Heart right ventricle (tissue), 16 donors: ENCODE measurements around the gene LRRC26. TPM values are rescaled to one million over a fixed set of nuclear protein-coding genes. Genes with fewer than 3 reads are reported as not detected.
"Not testable (repeated sequence)": the region's sequence is repeated elsewhere in the genome, so short reads cannot be mapped to it uniquely, and the experiment has no call there.

Experiments
- ATAC-seq, 8 donors: fragments of 200-7000 bp; cut with Tn5 transposase; one replicate each; pipeline ENCODE4 v1.9.1; 2020; ENCODE audit warnings: mild to moderate bottlenecking in 8 of 8, moderate library complexity in 8 of 8, moderate number of reproducible peaks in 1 of 8
- DNase-seq, 2 donors: peaks; one replicate each; pipeline ENCODE4 v3.0.0-alpha.2; 2020
- H3K27ac ChIP-seq, 10 donors: fragments of 200-600 bp; sonication (generic) in 2 of 10; one replicate each; pipeline versions ENCODE4 v1.5.0 to v1.8.0; 2020 to 2022; ENCODE audit warnings: mild to moderate bottlenecking in 3 of 10
- H3K27me3 ChIP-seq, 7 donors: fragments of 200-600 bp; one replicate each; pipeline ENCODE4 v1.8.0; 2021 to 2022; ENCODE audit warnings: mild to moderate bottlenecking in 2 of 7
- H3K36me3 ChIP-seq, 9 donors: fragments of 200-600 bp; sonication (generic) in 1 of 9; one replicate each; pipeline versions ENCODE4 v1.5.0 to v1.8.0; 2020 to 2022; ENCODE audit warnings: mild to moderate bottlenecking in 2 of 9
- H3K4me1 ChIP-seq, 9 donors: fragments of 200-600 bp; sonication (generic) in 1 of 9; one replicate each; pipeline versions ENCODE4 v1.5.0 to v1.8.0; 2020 to 2022; ENCODE audit warnings: mild to moderate bottlenecking in 4 of 9
- H3K4me3 ChIP-seq, 10 donors: fragments of 200-600 bp; sonication (generic) in 2 of 10; one replicate each; pipeline versions ENCODE4 v1.5.0 to v1.8.0; 2020 to 2022; ENCODE audit warnings: mild to moderate bottlenecking in 7 of 10, moderate library complexity in 2 of 10
- H3K9me3 ChIP-seq, 11 donors: fragments of 200-600 bp in 10 of 11; sonication (generic) in 2 of 11; one replicate each; pipeline versions ENCODE4 v1.5.0 to v1.8.0; 2013 to 2022; ENCODE audit warnings: mild to moderate bottlenecking in 2 of 11, control low read depth in 1 of 11, moderate library complexity in 1 of 11
- WGBS, 2 donors: extraction: QIAGEN DNeasy Blood & Tissue Kit; methylation state at CpG; one replicate each; pipeline ENCODE4 v1.1.7; 2013; ENCODE audit warnings: inconsistent platforms in 1 of 2; 5-methylcytosine and 5-hydroxymethylcytosine counted together
- intact Hi-C, 10 donors: fragments of 100-400 bp; cut with DNase I; formaldehyde crosslinking; loops; one replicate each; pipeline versions ENCODE4 v1.11.1 to v1.14.2; 2022
- microRNA-seq, 2 donors: library from miRNA; unstranded; fragments of <30 nt; microRNA quantifications; one replicate each; pipeline ENCODE4 v1.2.0, GENCODE V29; 2021
- polyA plus RNA-seq, 2 donors: library from polyadenylated mRNA; stranded (reverse); fragments of 200-250 nt; gene quantifications; one replicate each; pipeline ENCODE4 v1.2.3, GENCODE V29; 2013
- total RNA-seq, 10 donors: library from RNA; stranded (reverse); fragmentation: NEBNext Ultra II Directional in 3 of 10; extraction: Animal tissue kit (Norgen Biotek cat#: 25700) in 3 of 10; gene quantifications; one replicate each; pipeline versions ENCODE4 v1.2.1 to v1.2.4, GENCODE V29; 2021 to 2023
- TF ChIP-seq, protein P1 (sequence below), 9 donors: fragments of 200-600 bp; sonication (generic) in 2 of 9; IDR thresholded peaks; one replicate each; pipeline versions ENCODE4 v1.5.0 to v1.8.0; 2021 to 2022; ENCODE audit warnings: antibody characterized with exemption in 9 of 9, mild to moderate bottlenecking in 5 of 9, moderate library complexity in 1 of 9
- donor health status: Arrhythmogenic right ventricular cardiomyopathy.
- donor health status: ischemic (EF 13 %, LVEDD 7.1; RV severe dilation, severe dysfunction).
- donor health status: healthy with polysubstance abuse.
- donor health status: DM: no; HTN: yes; CAD: no.
- donor health status: DM: no; HTN: no; CAD: no.
- donor health status: ischemic (EF 25% LVEDD 6.9; RV normal size, moderate dysfunction).
- donor health status: ischemic (EF 25% LVEDD 5.7; RV mildly dilated, moderate dysfunction).
- donor health status: healthy.
- donor health status: DM: yes; HTN: yes; CAD: no.
- donor health status: Ischemic cardiomyopathy.
- donor health status: ischemic (EF 35%, LVEDD 5.7; RV mildly dilated, moderate dysfunction).
- donor health status: nonischemic (EF 11% LVEDD 7.7; RV severe dilation, severe dysfunction).
- donor health status: DM: yes; HTN: yes; CAD: no.
- donor health status: PGD.
- donor health status: ischemic (EF 29% LVEDD 5.4; RV normal size, mild dysfunction).
- donor health status: nonischemic (EF 23%, LVEDD 6.1; RV moderate dilation, normal function).

LRRC26 gene
- total and polyA plus RNA-seq, 12 donors: not detected

DNA sequence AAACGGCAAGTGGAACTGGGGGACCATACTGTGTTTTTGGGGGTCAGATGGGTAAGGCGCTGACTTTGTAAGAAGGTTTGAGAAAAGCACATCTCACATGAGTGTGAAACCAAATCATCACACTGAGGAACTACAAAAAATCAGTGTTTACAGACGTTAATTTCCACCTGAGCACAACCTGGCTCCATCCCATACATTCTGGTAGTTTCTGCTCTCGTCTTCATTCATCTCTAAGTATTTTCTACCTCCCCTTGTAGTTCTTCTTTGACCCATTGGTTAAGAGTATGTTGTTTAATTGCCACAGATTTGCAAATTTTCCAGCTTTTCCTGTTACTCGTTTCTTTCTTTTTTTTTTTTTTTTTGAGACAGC is 46.4 kb downstream of the LRRC26 start:
- H3K4me3 ChIP-seq: no peak overlapping the region
- H3K27me3 ChIP-seq: no peaks in the 10 kb centered on the region
- H3K4me1 ChIP-seq: peaks cover 8 to 25% (median 21%) of the 10 kb centered on the region in 9 donors
- no peaks in the 10 kb centered on the region for H3K36me3 ChIP-seq
- intact Hi-C loops: loop anchor here in 6 of 10 donors (2.0 to 5.0 kb wide), 3 partner anchors 103 to 105 kb away; partner anchors contain the start of genes RNF224 (in 5 of the 6) and CYSRT1 (in 2 of the 6)
- DNase-seq (no peak), ATAC-seq (no peak)
- 78 to 85% methylated on average over 5 of the region's 5 CpGs for WGBS, 2 donors
- no peak overlapping the region for H3K27ac ChIP-seq
- TF ChIP-seq, protein P1, sequence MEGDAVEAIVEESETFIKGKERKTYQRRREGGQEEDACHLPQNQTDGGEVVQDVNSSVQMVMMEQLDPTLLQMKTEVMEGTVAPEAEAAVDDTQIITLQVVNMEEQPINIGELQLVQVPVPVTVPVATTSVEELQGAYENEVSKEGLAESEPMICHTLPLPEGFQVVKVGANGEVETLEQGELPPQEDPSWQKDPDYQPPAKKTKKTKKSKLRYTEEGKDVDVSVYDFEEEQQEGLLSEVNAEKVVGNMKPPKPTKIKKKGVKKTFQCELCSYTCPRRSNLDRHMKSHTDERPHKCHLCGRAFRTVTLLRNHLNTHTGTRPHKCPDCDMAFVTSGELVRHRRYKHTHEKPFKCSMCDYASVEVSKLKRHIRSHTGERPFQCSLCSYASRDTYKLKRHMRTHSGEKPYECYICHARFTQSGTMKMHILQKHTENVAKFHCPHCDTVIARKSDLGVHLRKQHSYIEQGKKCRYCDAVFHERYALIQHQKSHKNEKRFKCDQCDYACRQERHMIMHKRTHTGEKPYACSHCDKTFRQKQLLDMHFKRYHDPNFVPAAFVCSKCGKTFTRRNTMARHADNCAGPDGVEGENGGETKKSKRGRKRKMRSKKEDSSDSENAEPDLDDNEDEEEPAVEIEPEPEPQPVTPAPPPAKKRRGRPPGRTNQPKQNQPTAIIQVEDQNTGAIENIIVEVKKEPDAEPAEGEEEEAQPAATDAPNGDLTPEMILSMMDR (IDR thresholded peaks at IDR 0.05): no peak
- no peaks in the 10 kb centered on the region for H3K9me3 ChIP-seq

GRCh38 chr9:137122796-137123467 is 46.9 kb downstream of the LRRC26 start:
- H3K36me3 ChIP-seq, H3K9me3 ChIP-seq, DNase-seq, H3K27me3 ChIP-seq, H3K4me3 ChIP-seq, ATAC-seq, H3K27ac ChIP-seq: not testable (repeated sequence)
- intact Hi-C loops: loop anchor here in 6 of 10 donors (2.0 to 5.0 kb wide), 3 partner anchors 104 to 106 kb away; partner anchors contain the start of genes RNF224 (in 5 of the 6) and CYSRT1 (in 2 of the 6)
- H3K4me1 ChIP-seq: peaks cover 3 to 20% (median 16%) of the 10 kb centered on the region in 9 donors
- 92 to 94% methylated on average over 15 to 16 of the region's 16 CpGs for WGBS, 2 donors

DNA sequence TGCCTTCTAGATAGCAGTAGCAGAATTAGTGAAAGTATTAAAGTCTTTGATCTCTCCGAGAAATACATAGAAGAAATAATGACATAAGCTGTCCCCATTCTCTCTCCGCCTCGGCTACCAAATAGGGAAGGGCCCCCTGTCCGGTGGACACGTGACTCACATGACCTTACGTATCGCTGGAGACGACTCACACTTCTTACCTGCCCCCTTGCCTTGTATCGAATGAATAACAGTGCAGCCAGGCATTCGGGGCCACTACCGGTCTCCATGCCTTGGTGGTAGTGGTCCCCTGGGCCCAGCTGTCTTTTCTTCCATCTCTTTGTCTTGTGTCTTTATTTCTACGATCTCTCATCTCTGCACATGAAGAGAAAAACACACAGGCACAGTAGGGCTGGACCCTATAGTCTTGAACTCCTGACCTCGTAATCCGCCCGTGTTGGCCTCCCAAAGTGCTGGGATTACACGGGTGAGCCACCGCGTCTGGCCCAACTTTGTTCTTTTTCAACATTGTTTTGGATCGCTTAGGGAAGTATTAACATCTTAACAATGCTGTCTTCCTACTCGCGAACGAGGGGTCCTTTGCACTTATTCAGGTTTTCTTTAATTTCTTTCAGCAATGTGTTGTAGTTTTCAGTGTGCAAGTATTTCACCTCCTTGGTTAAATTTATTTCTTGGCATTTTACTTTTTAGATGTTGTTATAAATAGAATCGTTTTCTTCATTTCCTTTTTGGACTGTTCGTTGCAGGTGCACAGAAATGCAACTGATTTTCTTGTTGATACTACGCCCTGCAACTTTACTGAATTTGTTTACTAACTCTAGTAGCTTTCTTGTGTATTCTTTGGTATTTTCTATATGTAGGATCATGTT is 47.7 kb downstream of the LRRC26 start:
- H3K4me3 ChIP-seq, ATAC-seq, H3K9me3 ChIP-seq, H3K27ac ChIP-seq, DNase-seq, H3K36me3 ChIP-seq, H3K27me3 ChIP-seq: not testable (repeated sequence)
- peaks cover 3 to 14% (median 11%) of the 10 kb centered on the region in 9 donors for H3K4me1 ChIP-seq
- 69 to 76% methylated on average over 24 to 25 of the region's 25 CpGs for WGBS, 2 donors
- intact Hi-C loops: loop anchor here in 8 of 10 donors (2.0 to 5.0 kb wide), 3 partner anchors 105 to 107 kb away; partner anchors contain the start of genes RNF224 (in 6 of the 8) and CYSRT1 (in 2 of the 8)

Small RNA genes lying within 50 kb of the gene (microRNA-seq; reads per million reads assigned to microRNA genes)
- gene MIR3621: 0 reads per million in 2 donors

Other genes starting within 250 kb of the LRRC26 start
Only the 30 nearest of the 31 such genes appear.
- gene C8G, start 224.8 kb downstream of the LRRC26 start, total RNA-seq: 10 to 100 TPM in 1 of 10 donors, 1 to 10 TPM in 9; 1.2 to 10.0 (median 2.4) TPM
- gene C8G, start 224.8 kb downstream of the LRRC26 start, polyA plus RNA-seq: 1 to 10 TPM; 2.0 to 2.1 TPM
- 10 to 100 TPM in 4 of 10 donors, 1 to 10 TPM in 6; 4.1 to 17.9 (median 6.8) TPM for gene LCN12, start 217.8 kb downstream of the LRRC26 start, total RNA-seq
- gene LCN12, start 217.8 kb downstream of the LRRC26 start, polyA plus RNA-seq: 1 to 10 TPM in 1 of 2 donors, under 1 TPM in 1; 0.74 to 8.3 TPM
- gene PTGDS, start 192.5 kb downstream of the LRRC26 start, total RNA-seq: 1,000 to 10,000 TPM; 1,129 to 5,119 (median 4,014) TPM
- gene PTGDS, start 192.5 kb downstream of the LRRC26 start, polyA plus RNA-seq: 1,000 to 10,000 TPM; 2,970 to 3,711 TPM
- gene LCNL1, start 187.1 kb downstream of the LRRC26 start, total RNA-seq: 10 to 100 TPM in 2 of 10 donors, 1 to 10 TPM in 8; 1.4 to 10.9 (median 6.4) TPM
- gene LCNL1, start 187.1 kb downstream of the LRRC26 start, polyA plus RNA-seq: 10 to 100 TPM in 1 of 2 donors, under 1 TPM in 1; 0.10 to 10.3 TPM
- gene PAXX, start 177.6 kb downstream of the LRRC26 start, total RNA-seq: 10 to 100 TPM; 12.7 to 29.5 (median 16.1) TPM
- 100 to 1,000 TPM in 1 of 2 donors, 10 to 100 TPM in 1; 51.7 to 131 TPM for gene PAXX, start 177.6 kb downstream of the LRRC26 start, polyA plus RNA-seq
- 10 to 100 TPM in 1 of 10 donors, 1 to 10 TPM in 8, under 1 TPM in 1; 0.46 to 11.5 (median 3.0) TPM for gene CLIC3, start 173.5 kb downstream of the LRRC26 start, total RNA-seq
- gene CLIC3, start 173.5 kb downstream of the LRRC26 start, polyA plus RNA-seq: 10 to 100 TPM in 1 of 2 donors, 1 to 10 TPM in 1; 9.5 to 21.4 TPM
- gene ABCA2, start 141.8 kb downstream of the LRRC26 start, total RNA-seq: 10 to 100 TPM; 23.6 to 42.6 (median 28.1) TPM
- 10 to 100 TPM; 16.0 to 46.7 TPM for gene ABCA2, start 141.8 kb downstream of the LRRC26 start, polyA plus RNA-seq
- gene FUT7, start 138.0 kb downstream of the LRRC26 start, total RNA-seq: under 1 TPM in 5 of 10 donors, not detected in 5; 0.13 to 0.30 (median 0.15) TPM
- under 1 TPM; 0.07 to 0.15 TPM for gene FUT7, start 138.0 kb downstream of the LRRC26 start, polyA plus RNA-seq
- 10 to 100 TPM; 29.1 to 74.3 (median 52.6) TPM for gene NPDC1, start 123.9 kb downstream of the LRRC26 start, total RNA-seq
- 100 to 1,000 TPM in 1 of 2 donors, 10 to 100 TPM in 1; 74.2 to 153 TPM for gene NPDC1, start 123.9 kb downstream of the LRRC26 start, polyA plus RNA-seq
- 1 to 10 TPM in 8 of 10 donors, under 1 TPM in 2; 0.32 to 2.5 (median 1.6) TPM for gene ENTPD2, start 116.0 kb downstream of the LRRC26 start, total RNA-seq
- gene ENTPD2, start 116.0 kb downstream of the LRRC26 start, polyA plus RNA-seq: 1 to 10 TPM in 1 of 2 donors, under 1 TPM in 1; 0.96 to 3.3 TPM
- gene SAPCD2, start 99.5 kb downstream of the LRRC26 start, total RNA-seq: 1 to 10 TPM in 1 of 10 donors, under 1 TPM in 8, not detected in 1; 0.06 to 1.1 (median 0.11) TPM
- gene SAPCD2, start 99.5 kb downstream of the LRRC26 start, polyA plus RNA-seq: under 1 TPM; 0.15 to 0.23 TPM
- 10 to 100 TPM in 4 of 10 donors, 1 to 10 TPM in 6; 6.0 to 16.5 (median 8.5) TPM for gene UAP1L1, start 92.5 kb downstream of the LRRC26 start, total RNA-seq
- gene UAP1L1, start 92.5 kb downstream of the LRRC26 start, polyA plus RNA-seq: 10 to 100 TPM in 1 of 2 donors, 1 to 10 TPM in 1; 3.4 to 24.3 TPM
- gene MAN1B1, start 83.1 kb downstream of the LRRC26 start, total RNA-seq: 10 to 100 TPM; 16.9 to 27.7 (median 20.9) TPM
- gene MAN1B1, start 83.1 kb downstream of the LRRC26 start, polyA plus RNA-seq: 10 to 100 TPM; 25.5 to 71.4 TPM
- 100 to 1,000 TPM in 7 of 10 donors, 10 to 100 TPM in 3; 91.4 to 167 (median 118) TPM for gene DPP7, start 55.3 kb downstream of the LRRC26 start, total RNA-seq
- 100 to 1,000 TPM; 152 to 677 TPM for gene DPP7, start 55.3 kb downstream of the LRRC26 start, polyA plus RNA-seq
- not detected for gene GRIN1, start 30.9 kb downstream of the LRRC26 start, total RNA-seq
- not detected for gene GRIN1, start 30.9 kb downstream of the LRRC26 start, polyA plus RNA-seq
- gene TMEM210, start 2.0 kb upstream of the LRRC26 start, total RNA-seq: not detected
- not detected for gene TMEM210, start 2.0 kb upstream of the LRRC26 start, polyA plus RNA-seq
- gene ANAPC2, start 18.5 kb upstream of the LRRC26 start, total RNA-seq: 10 to 100 TPM; 24.6 to 44.8 (median 27.7) TPM
- 10 to 100 TPM; 23.7 to 69.6 TPM for gene ANAPC2, start 18.5 kb upstream of the LRRC26 start, polyA plus RNA-seq
- gene SSNA1, start 18.6 kb upstream of the LRRC26 start, total RNA-seq: 10 to 100 TPM; 47.3 to 73.5 (median 56.7) TPM
- gene SSNA1, start 18.6 kb upstream of the LRRC26 start, polyA plus RNA-seq: 100 to 1,000 TPM; 146 to 168 TPM
- gene TPRN, start 30.7 kb upstream of the LRRC26 start, total RNA-seq: 10 to 100 TPM; 10.2 to 31.5 (median 21.7) TPM
- gene TPRN, start 30.7 kb upstream of the LRRC26 start, polyA plus RNA-seq: 10 to 100 TPM; 12.0 to 14.5 TPM
- 10 to 100 TPM; 36.4 to 46.2 (median 41.7) TPM for gene TMEM203, start 35.6 kb upstream of the LRRC26 start, total RNA-seq
- 10 to 100 TPM; 39.4 to 51.2 TPM for gene TMEM203, start 35.6 kb upstream of the LRRC26 start, polyA plus RNA-seq
- gene NDOR1, start 35.6 kb upstream of the LRRC26 start, total RNA-seq: 10 to 100 TPM in 1 of 10 donors, 1 to 10 TPM in 9; 4.6 to 10.1 (median 5.4) TPM
- 10 to 100 TPM in 1 of 2 donors, 1 to 10 TPM in 1; 6.5 to 10.6 TPM for gene NDOR1, start 35.6 kb upstream of the LRRC26 start, polyA plus RNA-seq
- 10 to 100 TPM; 20.7 to 34.5 (median 24.1) TPM for gene RNF208, start 52.2 kb upstream of the LRRC26 start, total RNA-seq
- gene RNF208, start 52.2 kb upstream of the LRRC26 start, polyA plus RNA-seq: 10 to 100 TPM; 14.2 to 83.8 TPM
- gene CYSRT1, start 55.1 kb upstream of the LRRC26 start, total RNA-seq: under 1 TPM in 6 of 10 donors, not detected in 4; 0.21 to 0.71 (median 0.37) TPM
- under 1 TPM; 0.19 to 0.59 TPM for gene CYSRT1, start 55.1 kb upstream of the LRRC26 start, polyA plus RNA-seq
- under 1 TPM in 1 of 10 donors, not detected in 9; 0.14 TPM for gene RNF224, start 57.5 kb upstream of the LRRC26 start, total RNA-seq
- not detected for gene RNF224, start 57.5 kb upstream of the LRRC26 start, polyA plus RNA-seq
- gene SLC34A3, start 60.9 kb upstream of the LRRC26 start, total RNA-seq: not detected
- gene SLC34A3, start 60.9 kb upstream of the LRRC26 start, polyA plus RNA-seq: not detected
- 100 to 1,000 TPM; 211 to 495 (median 330) TPM for gene TUBB4B, start 71.2 kb upstream of the LRRC26 start, total RNA-seq
- 100 to 1,000 TPM; 522 to 992 TPM for gene TUBB4B, start 71.2 kb upstream of the LRRC26 start, polyA plus RNA-seq
- gene STPG3, start 81.2 kb upstream of the LRRC26 start, total RNA-seq: under 1 TPM in 3 of 10 donors, not detected in 7; 0.24 to 0.32 (median 0.32) TPM
- under 1 TPM in 1 of 2 donors, not detected in 1; 0.44 TPM for gene STPG3, start 81.2 kb upstream of the LRRC26 start, polyA plus RNA-seq
- 10 to 100 TPM; 31.6 to 47.1 (median 39.2) TPM for gene NELFB, start 85.3 kb upstream of the LRRC26 start, total RNA-seq
- gene NELFB, start 85.3 kb upstream of the LRRC26 start, polyA plus RNA-seq: 10 to 100 TPM; 31.5 to 52.9 TPM
- gene TOR4A, start 107.7 kb upstream of the LRRC26 start, total RNA-seq: 10 to 100 TPM; 15.2 to 21.5 (median 16.8) TPM
- gene TOR4A, start 107.7 kb upstream of the LRRC26 start, polyA plus RNA-seq: 10 to 100 TPM in 1 of 2 donors, 1 to 10 TPM in 1; 4.7 to 11.5 TPM
- gene NRARP, start 132.2 kb upstream of the LRRC26 start, total RNA-seq: 10 to 100 TPM in 7 of 10 donors, 1 to 10 TPM in 3; 2.6 to 20.8 (median 11.7) TPM
- gene NRARP, start 132.2 kb upstream of the LRRC26 start, polyA plus RNA-seq: 1 to 10 TPM; 2.0 to 5.4 TPM